ENCODE results near the gene CX3CL1. TPM values are rescaled to one million over a fixed set of nuclear protein-coding genes. Genes with fewer than 3 reads are reported as not detected.

CX3CL1 gene
- total and polyA plus RNA-seq, 2 of the 4 experiments (the other 2 are of a cell fraction) = 0.18 to 0.77 TPM

DNA sequence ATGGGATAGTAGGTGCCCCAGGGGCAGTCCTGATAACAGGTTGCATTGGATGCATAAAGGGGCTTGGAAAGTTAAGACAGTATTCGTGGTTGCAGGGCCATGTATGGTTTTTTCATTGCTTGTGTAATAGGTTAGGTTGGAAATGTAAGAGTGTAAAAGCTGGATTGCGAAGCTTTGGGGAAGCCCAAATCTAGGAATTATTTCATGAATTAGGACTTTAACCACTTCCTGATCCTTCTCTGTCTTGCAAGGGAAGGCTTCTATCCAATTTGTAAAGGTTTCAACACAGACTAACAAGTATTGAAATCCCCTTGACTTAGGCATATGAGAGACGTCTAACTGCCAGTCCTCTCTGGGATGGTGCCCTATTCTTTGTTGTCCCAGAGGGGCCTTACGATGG lies 24.5 kb downstream of the CX3CL1 start:
- no peak overlapping the region for H4K8ac ChIP-seq (ENCODE audit: low read depth in 2 of 2, low read length in 2 of 2)
- H3K27ac ChIP-seq (ENCODE audit: insufficient read depth, low read length) = no peak overlapping the region
- no peak overlapping the region for H2AK9ac ChIP-seq (replicated peaks; ENCODE audit: low read depth, low read length, poor library complexity)
- H2BK120ac ChIP-seq (ENCODE audit: low read depth, low read length) = no peak overlapping the region
- dilution Hi-C loops (cut with HindIII; ENCODE audit: low sequenced_read_pairs, unreplicated experiment) (no loop called here), in situ Hi-C loops (cut with MboI; ENCODE audit: low sequenced_read_pairs) (no loop called here), intact Hi-C loops (cut with micrococcal nuclease) (no loop called here)
- no peak overlapping the region for H3K4me2 ChIP-seq (ENCODE audit: low read depth, low read length)
- no peak overlapping the region for H4K91ac ChIP-seq (ENCODE audit: insufficient read depth, low read depth, low read length)
- H2AFZ ChIP-seq (replicated peaks; ENCODE audit: low read length, poor library complexity) = no peak overlapping the region
- H3K9me3 ChIP-seq (ENCODE audit: control insufficient read depth, insufficient read depth, low read length) = no peaks in the 10 kb centered on the region; the same call in 1 of the 2 replicates
- WGBS, 2 experiments (ENCODE audit: extremely low coverage in 2 of 2, insufficient read length in 1 of 2) = 100% methylated on average over 1 of the region's 4 CpGs; no CpG with 5 or more reads in 1 of the 2 experiments
- H3K4me1 ChIP-seq (ENCODE audit: control insufficient read depth, insufficient read depth, low read length) = no peaks in the 10 kb centered on the region
- H3K14ac ChIP-seq (replicated peaks; ENCODE audit: low read depth, low read length) = no peak overlapping the region
- no peak overlapping the region for H2BK5ac ChIP-seq (ENCODE audit: low read depth, low read length, poor library complexity, severe bottlenecking)
- ChIA-PET POLR2A (ENCODE audit: unreplicated experiment) (no interaction called here), CTCF (interaction anchor here (0.7 kb wide), 1 partner anchor 113 kb away, joined by 3 read pairs; no protein-coding TSS in a partner anchor)
- H3K18ac ChIP-seq (ENCODE audit: low read depth, low read length) = no peak overlapping the region
- no peak overlapping the region for H4K5ac ChIP-seq (ENCODE audit: low read depth, low read length)
- no peak overlapping the region for H3K4me3 ChIP-seq (ENCODE audit: insufficient read depth, low read depth, low read length)
- H3K36me3 ChIP-seq (ENCODE audit: control insufficient read depth, insufficient read depth, low read length) = no peaks in the 10 kb centered on the region
- DNase-seq (no peak), ATAC-seq (ENCODE audit: low read depth) (no peak)
- H2AK5ac ChIP-seq (ENCODE audit: low read depth, low read length) = no peak overlapping the region
- no peak overlapping the region for H2BK15ac ChIP-seq (ENCODE audit: low read depth, low read length)
- BruUV-seq (replicated peaks) = no TSS peak
- H4K20me1 ChIP-seq (ENCODE audit: insufficient read depth, low read length) = no peaks in the 10 kb centered on the region
- TF ChIP-seq FOS (IDR thresholded peaks at IDR 0.05; ENCODE audit: low read depth, low read length) (no peak), NFE2L2 (IDR thresholded peaks at IDR 0.05; ENCODE audit: low read depth, low read length) (no peak), USF2 (IDR thresholded peaks at IDR 0.05; ENCODE audit: low read depth, low read length) (no peak), MAFK (IDR thresholded peaks at IDR 0.05; ENCODE audit: low read depth, low read length) (no peak), RFX5 (IDR thresholded peaks at IDR 0.05; ENCODE audit: low read depth, low read length) (no peak), ELK1 (IDR thresholded peaks at IDR 0.05; ENCODE audit: borderline replicate concordance, low read depth, low read length) (no peak), RCOR1 (IDR thresholded peaks at IDR 0.05; ENCODE audit: insufficient replicate concordance, low read length) (no peak), MXI1 (IDR thresholded peaks at IDR 0.05; ENCODE audit: borderline replicate concordance, low read depth, low read length) (no peak), RAD21 (IDR thresholded peaks at IDR 0.05; ENCODE audit: low read length) (no peak), CHD1 (IDR thresholded peaks at IDR 0.05; ENCODE audit: low read depth, low read length) (no peak), POLR2A (IDR thresholded peaks at IDR 0.05; ENCODE audit: low read depth, low read length) (no peak), CTCF (conservative IDR thresholded peaks at IDR 0.05; ENCODE audit: low read depth, low read length) (no peak), BHLHE40 (IDR thresholded peaks at IDR 0.05; ENCODE audit: low read depth, low read length) (no peak), SMC3 (IDR thresholded peaks at IDR 0.05; ENCODE audit: low read depth, low read length) (no peak), CEBPB (IDR thresholded peaks at IDR 0.05; ENCODE audit: low read depth, low read length) (no peak), MAZ (IDR thresholded peaks at IDR 0.05; ENCODE audit: borderline replicate concordance, low read depth, low read length) (no peak)
- no peak overlapping the region for H3K56ac ChIP-seq (ENCODE audit: extremely low read depth, insufficient read depth, low read length)
- H3K79me1 ChIP-seq (ENCODE audit: low read depth in 1 of 2, low read length in 2 of 2) = no peaks in the 10 kb centered on the region
- H3K9me1 ChIP-seq (ENCODE audit: insufficient read depth, low read length) = no peaks in the 10 kb centered on the region
- no peak overlapping the region for H2BK20ac ChIP-seq (ENCODE audit: low read depth, low read length)
- H3K9ac ChIP-seq (ENCODE audit: low read depth, low read length) = no peak overlapping the region
- H3K4ac ChIP-seq (ENCODE audit: low read depth, low read length) = no peak overlapping the region
- no peak overlapping the region for H3K23ac ChIP-seq (ENCODE audit: low read depth, low read length)
- peaks cover 41% of the 10 kb centered on the region for H3K27me3 ChIP-seq (ENCODE audit: control insufficient read depth, insufficient read depth, low read length)
